Measurements from ENCODE around the gene IL13.

IL13 gene

DNA sequence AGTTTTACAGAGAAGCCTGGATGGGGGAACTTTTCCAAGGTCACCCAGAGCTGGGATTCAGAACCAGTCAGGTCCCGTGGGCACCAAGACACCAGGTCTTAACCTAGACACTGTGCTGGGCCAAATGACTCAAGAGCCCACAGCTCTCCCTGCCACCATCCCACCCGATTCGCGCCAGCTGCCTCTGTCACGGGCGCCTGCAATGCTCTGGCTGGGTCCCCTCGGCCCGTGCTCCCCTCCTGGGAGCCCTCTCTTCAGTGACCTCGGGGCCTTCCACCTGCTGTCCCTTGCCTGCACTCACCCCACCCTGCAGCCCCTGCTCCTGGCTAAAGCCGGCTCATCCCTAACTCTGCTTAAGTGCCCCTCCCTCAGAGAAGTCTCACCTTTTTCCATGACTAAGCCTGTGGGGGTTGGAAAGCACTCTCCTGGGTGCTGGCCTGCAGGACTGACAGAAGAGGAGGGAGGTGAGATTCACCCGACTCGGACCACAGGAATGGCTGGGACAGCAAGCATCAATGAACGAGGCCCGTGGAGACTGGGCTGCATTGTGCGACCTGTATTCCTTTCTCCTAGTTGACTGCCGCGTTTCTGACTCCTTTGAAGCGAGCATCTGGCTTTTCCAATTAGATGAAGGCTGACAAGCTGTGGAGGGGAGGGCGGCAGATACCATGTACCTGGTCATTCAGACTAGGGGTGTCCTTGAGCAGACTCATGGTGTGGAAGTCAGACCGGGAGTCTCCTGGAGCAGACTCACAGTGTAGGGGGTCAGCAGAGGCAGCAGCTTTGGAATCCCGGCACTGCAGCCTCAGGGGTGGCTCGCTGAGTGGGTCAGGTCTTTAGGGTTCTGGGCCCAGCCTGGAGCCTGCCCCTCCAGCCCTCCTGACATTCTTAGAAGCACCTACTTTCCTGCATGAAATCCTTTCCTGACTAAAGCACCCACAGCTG lies 10.1 kb downstream of the IL13 start:
- peaks cover 5% of the 10 kb centered on the region; the same call in 1 of the 2 replicates for H3K9me3 ChIP-seq (ENCODE audit: insufficient read depth, low read length)
- DNase-seq (ENCODE audit: low read depth, low spot score): no peak

DNA sequence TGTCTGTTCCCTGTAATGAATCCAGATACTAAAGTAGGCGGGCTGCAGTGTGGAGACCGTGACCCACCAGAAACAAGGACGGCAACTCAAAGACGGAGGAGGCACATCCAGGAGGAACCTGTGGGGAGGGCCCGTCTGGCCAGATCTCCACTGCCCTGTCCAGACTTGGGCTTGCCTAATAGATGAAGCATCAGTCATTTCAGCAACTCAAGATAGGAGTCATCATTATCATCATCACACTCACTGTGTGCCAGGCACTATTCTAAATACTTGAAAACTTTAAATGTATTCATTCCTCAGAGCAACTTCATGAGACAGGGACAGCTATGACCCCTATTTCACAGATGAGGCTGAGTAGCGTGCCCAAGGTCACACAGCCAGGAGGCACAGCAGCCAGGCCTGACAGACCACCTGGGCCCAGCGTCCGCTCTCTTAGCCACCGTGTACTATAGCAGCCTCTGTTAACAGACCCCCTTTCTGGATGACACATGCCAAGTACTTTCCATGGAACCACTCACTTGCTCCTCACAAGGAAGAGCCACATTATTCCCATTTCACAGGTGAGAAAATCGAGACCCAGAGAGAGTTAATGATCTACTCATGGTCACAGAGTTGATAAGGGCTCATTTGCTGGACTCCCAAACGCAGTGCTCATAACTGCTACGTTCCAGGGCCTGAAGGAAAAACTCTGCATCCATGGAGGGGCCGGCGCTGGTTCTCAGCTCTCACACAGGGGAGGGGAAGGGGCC lies 10.9 kb downstream of the IL13 start:
- peaks cover 12% of the 10 kb centered on the region for H3K4me1 ChIP-seq (ENCODE audit: insufficient read depth, insufficient read length)
- no peak overlapping the region for H3K4me3 ChIP-seq (ENCODE audit: insufficient read length, low read depth)
- no peaks in the 10 kb centered on the region for H3K36me3 ChIP-seq (ENCODE audit: insufficient read depth, insufficient read length, low read length)
- H3K9me3 ChIP-seq (ENCODE audit: insufficient read depth, low read length): peaks cover 5% of the 10 kb centered on the region; the same call in 1 of the 2 replicates
- no peak overlapping the region for H3K9ac ChIP-seq (ENCODE audit: insufficient read length, low read depth)
- no peak for DNase-seq (ENCODE audit: low read depth, low spot score)
- no peaks in the 10 kb centered on the region for H3K27me3 ChIP-seq (ENCODE audit: insufficient read depth, insufficient read length)
- TF ChIP-seq ZNF274 (IDR thresholded peaks at IDR 0.05; ENCODE audit: low read depth, low read length) (no peak), YY1 (IDR thresholded peaks at IDR 0.05; ENCODE audit: insufficient read depth, insufficient read length) (no peak), SUZ12 (IDR thresholded peaks at IDR 0.05; ENCODE audit: extremely low read depth, insufficient read depth, insufficient read length) (no peak)

More for the DNA sequence above, 10.1 kb downstream of the IL13 start:
- H3K27me3 ChIP-seq (ENCODE audit: insufficient read depth, insufficient read length): no peaks in the 10 kb centered on the region
- H3K36me3 ChIP-seq (ENCODE audit: insufficient read depth, insufficient read length, low read length): no peaks in the 10 kb centered on the region
- H3K4me3 ChIP-seq (ENCODE audit: insufficient read length, low read depth): no peak overlapping the region
- peaks cover 12% of the 10 kb centered on the region for H3K4me1 ChIP-seq (ENCODE audit: insufficient read depth, insufficient read length)
- no peak for TF ChIP-seq YY1 (IDR thresholded peaks at IDR 0.05; ENCODE audit: insufficient read depth, insufficient read length)
- no peak for TF ChIP-seq ZNF274 (IDR thresholded peaks at IDR 0.05; ENCODE audit: low read depth, low read length)
- TF ChIP-seq SUZ12 (IDR thresholded peaks at IDR 0.05; ENCODE audit: extremely low read depth, insufficient read depth, insufficient read length): no peak
- H3K9ac ChIP-seq (ENCODE audit: insufficient read length, low read depth): no peak overlapping the region

DNA sequence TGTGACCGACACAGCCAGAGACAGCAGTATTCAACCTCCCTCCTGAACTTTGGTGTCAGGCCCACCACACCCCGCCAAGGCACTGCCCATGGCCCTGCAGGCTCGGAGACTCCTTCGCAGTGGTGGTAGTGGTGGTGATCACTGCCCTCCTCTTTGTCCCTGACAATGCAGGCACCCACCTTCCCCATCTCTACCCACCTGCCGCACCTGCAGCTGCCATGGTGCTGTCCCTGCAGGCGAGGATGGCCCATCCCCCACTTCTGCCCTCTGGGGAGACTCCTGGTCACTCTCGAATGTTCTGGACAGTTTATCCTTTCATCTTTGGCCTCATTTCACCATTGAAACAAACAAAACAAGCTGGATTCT lies 11.5 kb downstream of the IL13 start:
- no peak for DNase-seq (ENCODE audit: low read depth, low spot score)
- H3K4me3 ChIP-seq (ENCODE audit: insufficient read length, low read depth): no peak overlapping the region
- peaks cover 5% of the 10 kb centered on the region; the same call in 1 of the 2 replicates for H3K9me3 ChIP-seq (ENCODE audit: insufficient read depth, low read length)
- no peaks in the 10 kb centered on the region for H3K36me3 ChIP-seq (ENCODE audit: insufficient read depth, insufficient read length, low read length)
- TF ChIP-seq ZNF274 (IDR thresholded peaks at IDR 0.05; ENCODE audit: low read depth, low read length): no peak
- no peak for TF ChIP-seq SUZ12 (IDR thresholded peaks at IDR 0.05; ENCODE audit: extremely low read depth, insufficient read depth, insufficient read length)
- TF ChIP-seq YY1 (IDR thresholded peaks at IDR 0.05; ENCODE audit: insufficient read depth, insufficient read length): no peak
- no peak overlapping the region for H3K9ac ChIP-seq (ENCODE audit: insufficient read length, low read depth)
- H3K27me3 ChIP-seq (ENCODE audit: insufficient read depth, insufficient read length): no peaks in the 10 kb centered on the region
- H3K4me1 ChIP-seq (ENCODE audit: insufficient read depth, insufficient read length): peaks cover 12% of the 10 kb centered on the region

DNA sequence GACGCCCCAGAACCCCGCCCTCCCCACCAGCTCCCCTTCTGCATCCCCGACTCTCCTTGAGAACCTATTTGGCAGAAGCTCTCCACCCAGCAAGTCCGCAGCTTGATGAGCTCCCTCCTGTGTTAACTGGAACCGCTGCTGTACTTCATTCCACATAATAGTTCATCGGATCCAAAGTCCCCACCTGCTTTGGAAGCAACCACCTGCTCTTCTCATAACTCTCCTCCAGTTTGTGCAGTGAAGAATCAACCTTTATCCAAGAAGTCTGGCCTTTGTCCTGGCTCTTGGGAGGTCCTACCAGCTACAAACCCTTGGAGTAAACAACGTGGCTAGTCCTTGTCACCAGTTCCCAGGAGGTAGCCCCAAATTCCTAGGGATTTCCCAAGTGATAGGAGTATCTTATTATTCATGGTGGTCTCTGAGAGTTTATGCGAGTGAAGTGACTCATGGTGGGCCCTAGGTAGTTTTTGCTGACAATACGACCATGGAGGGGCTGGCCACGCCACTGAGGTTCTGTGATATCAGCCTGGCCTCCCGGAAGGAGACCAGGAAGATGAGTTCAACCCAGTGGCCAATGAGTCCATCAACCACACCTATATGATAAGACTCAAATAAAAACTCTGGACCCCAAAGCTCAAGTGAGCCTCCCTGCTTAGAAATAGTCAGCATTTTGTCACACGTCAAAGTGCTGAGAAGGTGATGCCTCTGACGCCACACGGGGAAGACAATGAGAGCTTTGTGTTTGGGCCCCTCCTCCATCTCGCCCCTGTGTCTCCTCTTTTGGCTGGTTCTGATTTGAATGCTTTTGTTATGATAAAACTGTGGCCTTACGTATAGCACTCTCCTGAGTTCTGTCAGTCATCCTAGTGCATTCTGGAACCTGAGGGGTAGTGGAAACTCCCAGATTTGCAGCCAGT lies 12.3 kb downstream of the IL13 start:
- no peaks in the 10 kb centered on the region for H3K27me3 ChIP-seq (ENCODE audit: insufficient read depth, insufficient read length)
- H3K4me1 ChIP-seq (ENCODE audit: insufficient read depth, insufficient read length): peaks cover 12% of the 10 kb centered on the region
- no peak overlapping the region for H3K9ac ChIP-seq (ENCODE audit: insufficient read length, low read depth)
- no peak for DNase-seq (ENCODE audit: low read depth, low spot score)
- TF ChIP-seq ZNF274 (IDR thresholded peaks at IDR 0.05; ENCODE audit: low read depth, low read length): no peak
- no peak for TF ChIP-seq YY1 (IDR thresholded peaks at IDR 0.05; ENCODE audit: insufficient read depth, insufficient read length)
- TF ChIP-seq SUZ12 (IDR thresholded peaks at IDR 0.05; ENCODE audit: extremely low read depth, insufficient read depth, insufficient read length): no peak
- H3K9me3 ChIP-seq (ENCODE audit: insufficient read depth, low read length): peaks cover 5% of the 10 kb centered on the region; the same call in 1 of the 2 replicates
- H3K4me3 ChIP-seq (ENCODE audit: insufficient read length, low read depth): no peak overlapping the region
- H3K36me3 ChIP-seq (ENCODE audit: insufficient read depth, insufficient read length, low read length): no peaks in the 10 kb centered on the region

DNA sequence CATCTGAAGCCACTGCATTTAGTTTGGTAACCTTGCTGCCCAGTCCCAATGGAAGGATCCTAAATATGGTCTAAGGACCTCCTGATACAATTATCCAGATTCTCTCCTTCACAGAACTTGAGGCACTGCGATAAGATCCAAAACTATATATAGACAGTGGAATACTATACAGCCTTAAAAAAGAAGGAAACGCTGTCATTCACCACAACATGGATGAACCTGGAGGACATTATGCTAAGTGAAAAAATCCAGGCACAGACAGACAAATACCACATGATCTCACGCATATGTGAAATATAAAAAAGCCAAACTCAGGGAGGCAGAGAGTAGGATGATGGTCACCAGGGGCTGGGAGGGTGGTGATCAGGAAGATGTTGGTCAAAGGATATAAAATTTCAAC lies 13.0 kb downstream of the IL13 start:
- peaks cover 12% of the 10 kb centered on the region for H3K4me1 ChIP-seq (ENCODE audit: insufficient read depth, insufficient read length)
- H3K9ac ChIP-seq (ENCODE audit: insufficient read length, low read depth): no peak overlapping the region
- H3K9me3 ChIP-seq (ENCODE audit: insufficient read depth, low read length): peaks cover 5% of the 10 kb centered on the region; the same call in 1 of the 2 replicates
- H3K4me3 ChIP-seq (ENCODE audit: insufficient read length, low read depth): no peak overlapping the region
- TF ChIP-seq YY1 (IDR thresholded peaks at IDR 0.05; ENCODE audit: insufficient read depth, insufficient read length) (no peak), SUZ12 (IDR thresholded peaks at IDR 0.05; ENCODE audit: extremely low read depth, insufficient read depth, insufficient read length) (no peak), ZNF274 (IDR thresholded peaks at IDR 0.05; ENCODE audit: low read depth, low read length) (no peak)
- no peaks in the 10 kb centered on the region for H3K36me3 ChIP-seq (ENCODE audit: insufficient read depth, insufficient read length, low read length)
- no peaks in the 10 kb centered on the region for H3K27me3 ChIP-seq (ENCODE audit: insufficient read depth, insufficient read length)
- no peak for DNase-seq (ENCODE audit: low read depth, low spot score)

DNA sequence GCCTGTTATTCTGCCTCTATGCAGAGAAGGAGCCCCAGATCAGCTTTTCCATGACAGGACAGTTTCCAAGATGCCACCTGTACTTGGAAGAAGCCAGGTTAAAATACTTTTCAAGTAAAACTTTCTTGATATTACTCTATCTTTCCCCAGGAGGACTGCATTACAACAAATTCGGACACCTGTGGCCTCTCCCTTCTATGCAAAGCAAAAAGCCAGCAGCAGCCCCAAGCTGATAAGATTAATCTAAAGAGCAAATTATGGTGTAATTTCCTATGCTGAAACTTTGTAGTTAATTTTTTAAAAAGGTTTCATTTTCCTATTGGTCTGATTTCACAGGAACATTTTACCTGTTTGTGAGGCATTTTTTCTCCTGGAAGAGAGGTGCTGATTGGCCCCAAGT lies 15.5 kb downstream of the IL13 start:
- no peak for DNase-seq (ENCODE audit: low read depth, low spot score)
- Histone ChIP-seq H3K36me3 (ENCODE audit: insufficient read depth, insufficient read length, low read length) (no peaks in the 10 kb centered on the region), H3K27me3 (ENCODE audit: insufficient read depth, insufficient read length) (no peaks in the 10 kb centered on the region), H3K4me1 (ENCODE audit: insufficient read depth, insufficient read length) (peaks cover 9% of the 10 kb centered on the region), H3K4me3 (ENCODE audit: insufficient read length, low read depth) (no peak overlapping the region), H3K9ac (ENCODE audit: insufficient read length, low read depth) (no peak overlapping the region), H3K9me3 (ENCODE audit: insufficient read depth, low read length) (peaks cover 5% of the 10 kb centered on the region; the same call in 1 of the 2 replicates)
- no peak for TF ChIP-seq YY1 (IDR thresholded peaks at IDR 0.05; ENCODE audit: insufficient read depth, insufficient read length)
- TF ChIP-seq SUZ12 (IDR thresholded peaks at IDR 0.05; ENCODE audit: extremely low read depth, insufficient read depth, insufficient read length): no peak
- no peak for TF ChIP-seq ZNF274 (IDR thresholded peaks at IDR 0.05; ENCODE audit: low read depth, low read length)
